ENCODE data around the gene FOXF1. TPM values are rescaled to one million over a fixed set of nuclear protein-coding genes. Genes with fewer than 3 reads are reported as not detected.

Gene FOXF1
- total RNA-seq, 2 donors from 2014 or later = not detected

- Mint-ChIP-seq H3K27me3 (ENCODE audit: insufficient read depth) (peaks cover 99% of the 10 kb centered on the region), H3K27ac (no peak overlapping the region), H3K36me3 (ENCODE audit: low read depth) (no peaks in the 10 kb centered on the region), H3K9me3 (no peaks in the 10 kb centered on the region), H3K4me3 (peak overlapping the region; percentile 29), H3K4me1 (peaks cover 24% of the 10 kb centered on the region)
- H3K9ac ChIP-seq (ENCODE audit: extremely low read depth, low read length, poor library complexity, severe bottlenecking) = no peak overlapping the region
- TF ChIP-seq CTCF (conservative IDR thresholded peaks at IDR 0.05) = no peak
- no peak overlapping the region for H3K4me3 ChIP-seq (ENCODE audit: low read length)
- no peaks in the 10 kb centered on the region for H3K36me3 ChIP-seq (ENCODE audit: control insufficient read depth, insufficient read depth, low read length)
- no peaks in the 10 kb centered on the region for H3K9me3 ChIP-seq (ENCODE audit: control insufficient read depth, low read length)
- DNase-seq = no peak
- peaks cover 13% of the 10 kb centered on the region for H3K4me1 ChIP-seq (ENCODE audit: control insufficient read depth, insufficient read depth, low read length)
- peaks cover 100% of the 10 kb centered on the region for H3K27me3 ChIP-seq (ENCODE audit: control insufficient read depth, insufficient read depth, low read length, poor library complexity, severe bottlenecking)
- no peak overlapping the region for H3K27ac ChIP-seq (ENCODE audit: low read depth, low read length)
- WGBS, 2 experiments (ENCODE audit: insufficient coverage in 1 of 2, insufficient read length in 1 of 2) = 10% methylated on average over 10 of the region's 10 CpGs; no CpG with 5 or more reads in 1 of the 2 experiments
Measured at GRCh38 chr16:86495357-86495701, 15.0 kb upstream of the FOXF1 start.

- peaks cover 99% of the 10 kb centered on the region for H3K27me3 Mint-ChIP-seq (ENCODE audit: insufficient read depth)
- Histone ChIP-seq H3K9me3 (ENCODE audit: control insufficient read depth, low read length) (no peaks in the 10 kb centered on the region), H3K4me3 (ENCODE audit: low read length) (no peak overlapping the region), H3K27ac (ENCODE audit: low read depth, low read length) (no peak overlapping the region), H3K9ac (ENCODE audit: extremely low read depth, low read length, poor library complexity, severe bottlenecking) (no peak overlapping the region), H3K27me3 (ENCODE audit: control insufficient read depth, insufficient read depth, low read length, poor library complexity, severe bottlenecking) (peaks cover 100% of the 10 kb centered on the region), H3K36me3 (ENCODE audit: control insufficient read depth, insufficient read depth, low read length) (no peaks in the 10 kb centered on the region), H3K4me1 (ENCODE audit: control insufficient read depth, insufficient read depth, low read length) (peaks cover 13% of the 10 kb centered on the region)
- H3K9me3 Mint-ChIP-seq = no peaks in the 10 kb centered on the region
- no peak overlapping the region for H3K4me3 Mint-ChIP-seq
- no peak for TF ChIP-seq CTCF (conservative IDR thresholded peaks at IDR 0.05)
- H3K4me1 Mint-ChIP-seq = peaks cover 24% of the 10 kb centered on the region
- 2 to 3% methylated on average over 10 to 16 of the region's 16 CpGs for WGBS, 2 experiments (ENCODE audit: insufficient coverage in 1 of 2, insufficient read length in 1 of 2)
- H3K36me3 Mint-ChIP-seq (ENCODE audit: low read depth) = no peaks in the 10 kb centered on the region
- no peak overlapping the region for H3K27ac Mint-ChIP-seq
- peak; percentile 76 for DNase-seq
Measured at GRCh38 chr16:86495756-86496261, 14.5 kb upstream of the FOXF1 start.

GRCh38 chr16:86496262-86496928, 13.9 kb upstream of the FOXF1 start:
- 5 to 8% methylated on average over 17 to 33 of the region's 34 CpGs for WGBS, 2 experiments (ENCODE audit: insufficient coverage in 1 of 2, insufficient read length in 1 of 2)
- H3K27me3 ChIP-seq (ENCODE audit: control insufficient read depth, insufficient read depth, low read length, poor library complexity, severe bottlenecking) = peaks cover 100% of the 10 kb centered on the region
- H3K9me3 ChIP-seq (ENCODE audit: control insufficient read depth, low read length) = no peaks in the 10 kb centered on the region
- H3K4me3 ChIP-seq (ENCODE audit: low read length) = no peak overlapping the region
- peaks cover 13% of the 10 kb centered on the region for H3K4me1 ChIP-seq (ENCODE audit: control insufficient read depth, insufficient read depth, low read length)
- H3K9ac ChIP-seq (ENCODE audit: extremely low read depth, low read length, poor library complexity, severe bottlenecking) = no peak overlapping the region
- no peak overlapping the region for H3K27ac ChIP-seq (ENCODE audit: low read depth, low read length)
- DNase-seq = no peak
- Mint-ChIP-seq H3K36me3 (ENCODE audit: low read depth) (no peaks in the 10 kb centered on the region), H3K27ac (no peak overlapping the region), H3K4me1 (peaks cover 24% of the 10 kb centered on the region), H3K27me3 (ENCODE audit: insufficient read depth) (peaks cover 99% of the 10 kb centered on the region), H3K4me3 (peak overlapping the region; percentile 41), H3K9me3 (no peaks in the 10 kb centered on the region)
- no peaks in the 10 kb centered on the region for H3K36me3 ChIP-seq (ENCODE audit: control insufficient read depth, insufficient read depth, low read length)
- no peak for TF ChIP-seq CTCF (conservative IDR thresholded peaks at IDR 0.05)

Data from endodermal cell (in vitro differentiated cells).